H9 (cell line): ENCODE results near the gene ITIH2. TPM values are rescaled to one million over a fixed set of nuclear protein-coding genes. Genes with fewer than 3 reads are reported as not detected.

Experiments used
- DNase-seq: peaks from one replicate; pipeline ENCODE4 v3.0.0-alpha.2; 2017
- H2AFZ ChIP-seq: one replicate; pipeline ENCODE4 v1.6.1; 2013; ENCODE audit warnings: mild to moderate bottlenecking, low read length, control low read depth, moderate library complexity
- H2AK5ac ChIP-seq: 2 replicates; pipeline ENCODE4 v1.6.1; 2013; ENCODE audit warnings: low read length, control low read depth, mixed read lengths; ENCODE audit not compliant: insufficient read length
- H2BK120ac ChIP-seq: one replicate; pipeline ENCODE4 v1.6.1; 2013; ENCODE audit warnings: low read depth, mild to moderate bottlenecking, low read length, control low read depth, inconsistent platforms; ENCODE audit not compliant: poor library complexity, severe bottlenecking
- H2BK12ac ChIP-seq: 2 replicates; pipeline ENCODE4 v1.6.1; 2013; ENCODE audit warnings: low read length, control low read depth, mixed read lengths, low read depth; ENCODE audit not compliant: insufficient read length
- H2BK15ac ChIP-seq: 2 replicates; pipeline ENCODE4 v1.6.1; 2013; ENCODE audit warnings: low read depth, low read length, control low read depth
- H2BK20ac ChIP-seq: one replicate; pipeline ENCODE4 v1.6.1; 2013; ENCODE audit warnings: low read depth, mild to moderate bottlenecking, low read length, control low read depth, inconsistent platforms; ENCODE audit not compliant: poor library complexity, severe bottlenecking
- H2BK5ac ChIP-seq: 2 replicates; pipeline ENCODE4 v1.6.1; 2013; ENCODE audit warnings: low read length, control low read depth, mixed read lengths; ENCODE audit not compliant: insufficient read length
- H3K14ac ChIP-seq: 2 replicates; pipeline ENCODE4 v1.6.1; 2013; ENCODE audit warnings: low read length, control low read depth; ENCODE audit not compliant: insufficient read depth
- H3K18ac ChIP-seq: 2 replicates; pipeline ENCODE4 v1.6.1; 2013; ENCODE audit warnings: low read depth, mild to moderate bottlenecking, mixed read lengths, low read length, control low read depth; ENCODE audit not compliant: insufficient read length
- H3K23ac ChIP-seq: 2 replicates; pipeline ENCODE4 v1.6.1; 2013; ENCODE audit warnings: low read length, control low read depth, mixed read lengths, low read depth; ENCODE audit not compliant: insufficient read length
- H3K23me2 ChIP-seq: 2 replicates; pipeline ENCODE4 v1.6.1; 2013; ENCODE audit warnings: low read depth, mild to moderate bottlenecking, mixed read lengths, low read length, control low read depth; ENCODE audit not compliant: insufficient read length, poor library complexity, severe bottlenecking
- H3K27ac ChIP-seq: 2 replicates; pipeline ENCODE4 v1.5.1; 2013; ENCODE audit warnings: low read length, control low read depth, mixed read lengths, low read depth; ENCODE audit not compliant: insufficient read length
- H3K27me3 ChIP-seq: 2 replicates; pipeline ENCODE4 v1.6.1; 2013; ENCODE audit warnings: low read length, control low read depth, inconsistent platforms; ENCODE audit not compliant: insufficient read depth
- H3K4ac ChIP-seq: 2 replicates; pipeline ENCODE4 v1.6.1; 2013; ENCODE audit warnings: low read depth, mild to moderate bottlenecking, control low read depth, inconsistent platforms, low read length, moderate library complexity
- H3K4me1 ChIP-seq: 2 replicates; pipeline ENCODE4 v1.6.1; 2013; ENCODE audit warnings: low read length, control low read depth, inconsistent platforms; ENCODE audit not compliant: insufficient read depth
- H3K4me2 ChIP-seq: 2 replicates; pipeline ENCODE4 v1.6.1; 2013; ENCODE audit warnings: low read length, control low read depth, mixed read lengths; ENCODE audit not compliant: insufficient read length, insufficient read depth
- H3K56ac ChIP-seq: 2 replicates; pipeline ENCODE4 v1.6.1; 2013; ENCODE audit warnings: low read depth, mild to moderate bottlenecking, mixed read lengths, low read length, control low read depth; ENCODE audit not compliant: insufficient read length
- H3K79me1 ChIP-seq: 2 replicates; pipeline ENCODE4 v1.6.1; 2013; ENCODE audit warnings: low read depth, mild to moderate bottlenecking, moderate library complexity, low read length, control low read depth, inconsistent platforms; ENCODE audit not compliant: insufficient read depth, poor library complexity, severe bottlenecking
- H3K79me2 ChIP-seq: 2 replicates; pipeline ENCODE4 v1.6.1; 2013; ENCODE audit warnings: low read length, control low read depth, inconsistent platforms; ENCODE audit not compliant: insufficient read depth
- H3K9ac ChIP-seq: 2 replicates; pipeline ENCODE4 v1.6.1; 2013; ENCODE audit warnings: low read length, control low read depth, mixed read lengths; ENCODE audit not compliant: insufficient read length; ENCODE audit errors: extremely low read depth
- H3K9me3 ChIP-seq: one replicate; pipeline ENCODE4 v1.6.1; 2013; ENCODE audit warnings: low read depth, low read length, inconsistent platforms; ENCODE audit not compliant: control insufficient read depth
- H3T11ph ChIP-seq: one replicate; pipeline ENCODE4 v1.6.1; 2013; ENCODE audit warnings: mild to moderate bottlenecking, low read length, control low read depth, inconsistent platforms
- H4K20me1 ChIP-seq: one replicate; pipeline ENCODE4 v1.6.1; 2013; ENCODE audit not compliant: control insufficient read depth, insufficient read length, insufficient read depth
- H4K5ac ChIP-seq: 2 replicates; pipeline ENCODE4 v1.6.1; 2013; ENCODE audit warnings: low read depth, mild to moderate bottlenecking, mixed read lengths, low read length, control low read depth; ENCODE audit not compliant: insufficient read length
- H4K8ac ChIP-seq: replicated peaks from 2 replicates; pipeline ENCODE4 v1.6.1; 2013; ENCODE audit warnings: low read length, control low read depth, mixed read lengths, low read depth; ENCODE audit not compliant: insufficient read length
- H4K91ac ChIP-seq: 2 replicates; pipeline ENCODE4 v1.6.1; 2013; ENCODE audit warnings: low read depth, mild to moderate bottlenecking, moderate library complexity, mixed read lengths, low read length, control low read depth; ENCODE audit not compliant: insufficient read length
- H3K27ac Mint-ChIP-seq, 3 experiments: 2 replicates in 2 of 3; 3 replicates in 1 of 3; pipeline ENCODE4 v1.8.0; 2020 to 2021; ENCODE audit warnings: mixed read lengths in 3 of 3, mild to moderate bottlenecking in 1 of 3, moderate library complexity in 1 of 3
- H3K27me3 Mint-ChIP-seq: 2 replicates; pipeline ENCODE4 v1.8.0; 2021; ENCODE audit warnings: low read depth, mild to moderate bottlenecking, moderate library complexity, mixed read lengths
- H3K36me3 Mint-ChIP-seq, 3 experiments: 2 replicates in 2 of 3; 3 replicates in 1 of 3; pipeline ENCODE4 v1.8.0; 2020 to 2021; ENCODE audit warnings: low read depth in 3 of 3, mixed read lengths in 3 of 3; ENCODE audit not compliant: insufficient read depth in 1 of 3
- H3K4me1 Mint-ChIP-seq, 2 experiments: 2 replicates each; pipeline ENCODE4 v1.8.0; 2020; ENCODE audit warnings: mixed read lengths in 2 of 2
- H3K4me3 Mint-ChIP-seq, 2 experiments: 2 replicates in 1 of 2; 3 replicates in 1 of 2; pipeline ENCODE4 v1.8.0; 2020 to 2021; ENCODE audit warnings: mild to moderate bottlenecking in 2 of 2, mixed read lengths in 2 of 2, moderate library complexity in 1 of 2
- H3K9me3 Mint-ChIP-seq, 2 experiments: 2 replicates in 1 of 2; 3 replicates in 1 of 2; pipeline ENCODE4 v1.8.0; 2020; ENCODE audit warnings: mild to moderate bottlenecking in 2 of 2, mixed read lengths in 2 of 2, moderate library complexity in 1 of 2
- CTCF ChIP-seq: fragments of 200-600 bp; sonication (generic); conservative IDR thresholded peaks from 3 replicates; pipeline ENCODE4 v1.8.0; 2021; ENCODE audit warnings: antibody characterized with exemption, mild to moderate bottlenecking
- WGBS: extraction: QIAGEN DNeasy Blood & Tissue Kit; methylation state at CpG from one replicate; pipeline ENCODE4 v1.1.7; 2013; ENCODE audit warnings: missing lambda C conversion rate, low lambda C conversion rate, mixed read lengths; ENCODE audit not compliant: insufficient read length; ENCODE audit errors: extremely low coverage; 5-methylcytosine and 5-hydroxymethylcytosine counted together
- total RNA-seq: library from RNA; stranded (reverse); gene quantifications from 2 replicates; pipeline ENCODE4 v1.2.1, GENCODE V29; 2021

ITIH2 gene
- total RNA-seq, 1 experiment from 2014 or later, result not detected

- no peaks in the 10 kb centered on the region for H3K4me1 ChIP-seq
- peaks cover 38% of the 10 kb centered on the region for H3K27me3 Mint-ChIP-seq
- no peak overlapping the region for H2BK12ac ChIP-seq
Measured at GRCh38 chr10:7662522-7662921, 40.6 kb upstream of the ITIH2 start.

More at GRCh38 chr10:7662522-7662921, 40.6 kb upstream of the ITIH2 start:
- no peak for DNase-seq
- Histone ChIP-seq H3K79me1 (no peaks in the 10 kb centered on the region), H3K18ac (no peak overlapping the region), H4K91ac (no peak overlapping the region), H3K4me2 (no peak overlapping the region), H3K4ac (no peak overlapping the region), H2BK20ac (no peak overlapping the region), H2AFZ (no peak overlapping the region), H3K23me2 (peaks cover 4% of the 10 kb centered on the region), H3K9ac (no peak overlapping the region), H3K27me3 (peaks cover 13% of the 10 kb centered on the region; the same call in 1 of the 2 replicates), H3K23ac (no peak overlapping the region), H3K56ac (no peak overlapping the region), H2BK5ac (no peak overlapping the region), H3K9me3 (no peaks in the 10 kb centered on the region), H3K79me2 (no peaks in the 10 kb centered on the region), H3K14ac (no peak overlapping the region), H2BK15ac (no peak overlapping the region), H3K27ac (no peak overlapping the region), H4K5ac (no peak overlapping the region), H2BK120ac (no peak overlapping the region), H3T11ph (no peak overlapping the region), H2AK5ac (no peak overlapping the region), H4K20me1 (no peaks in the 10 kb centered on the region), H4K8ac (no peak overlapping the region)
- peaks cover 13% of the 10 kb centered on the region in 2 experiments for H3K4me1 Mint-ChIP-seq
- WGBS, result no CpG with 5 or more reads among the region's 5 CpGs
- no peak overlapping the region for H3K4me3 Mint-ChIP-seq
- no peak for TF ChIP-seq CTCF
- no peaks in the 10 kb centered on the region for H3K36me3 Mint-ChIP-seq
- no peak overlapping the region for H3K27ac Mint-ChIP-seq
- H3K9me3 Mint-ChIP-seq, result no peaks in the 10 kb centered on the region
